Stimulated activated CD4-positive, alpha-beta T cell treated with anti-CD3 and anti-CD28 coated beads, Interleukin-15, amount 100 ng/mL, for 24 hours (primary cell): ENCODE measurements around the gene ALPL.
"Not testable (repeated sequence)": the region's sequence is repeated elsewhere in the genome, so short reads cannot be mapped to it uniquely, and the experiment has no call there.

ENCODE experiments used
- DNase-seq: peaks from one replicate; pipeline ENCODE4 v3.0.0-alpha.2; 2020

Gene ALPL

DNA sequence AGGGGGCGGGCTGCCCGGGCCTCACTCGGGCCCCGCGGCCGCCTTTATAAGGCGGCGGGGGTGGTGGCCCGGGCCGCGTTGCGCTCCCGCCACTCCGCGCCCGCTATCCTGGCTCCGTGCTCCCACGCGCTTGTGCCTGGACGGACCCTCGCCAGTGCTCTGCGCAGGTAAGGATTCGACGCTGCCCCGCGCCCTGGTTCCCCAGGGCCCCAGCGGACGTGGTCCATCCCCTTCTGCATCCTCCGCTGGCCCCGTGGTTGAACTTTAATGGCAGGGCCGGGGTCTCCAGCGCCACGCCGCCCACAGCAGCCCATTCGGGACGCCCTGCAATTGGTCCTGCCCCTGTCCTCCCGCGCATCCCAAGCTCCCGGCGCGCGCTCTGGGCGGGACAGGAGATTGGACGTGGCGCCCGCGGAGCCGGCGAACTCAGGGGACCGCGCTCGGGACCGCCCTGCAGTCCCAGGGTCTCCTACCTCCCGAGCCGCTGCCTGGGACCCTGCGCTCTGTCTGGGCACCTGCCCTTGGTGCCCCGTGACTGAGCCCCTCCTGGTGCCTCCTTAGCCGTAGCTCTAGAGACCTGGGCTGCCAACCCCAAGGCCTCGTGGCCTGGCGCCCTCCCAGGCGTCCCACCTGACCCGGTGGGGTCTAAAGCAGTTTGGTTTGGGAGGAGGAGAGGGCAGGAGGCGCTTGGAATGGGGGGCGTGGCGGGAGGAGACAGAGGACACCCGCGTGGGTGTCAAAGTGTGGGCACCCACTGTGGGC is at the start of gene ALPL:
TSS of gene ALPL (plus strand) at position 73 of the 762 bp plus-strand sequence. CDS start 44,659 bp downstream, outside the sequence.
- peak; percentile 11 for DNase-seq

DNA sequence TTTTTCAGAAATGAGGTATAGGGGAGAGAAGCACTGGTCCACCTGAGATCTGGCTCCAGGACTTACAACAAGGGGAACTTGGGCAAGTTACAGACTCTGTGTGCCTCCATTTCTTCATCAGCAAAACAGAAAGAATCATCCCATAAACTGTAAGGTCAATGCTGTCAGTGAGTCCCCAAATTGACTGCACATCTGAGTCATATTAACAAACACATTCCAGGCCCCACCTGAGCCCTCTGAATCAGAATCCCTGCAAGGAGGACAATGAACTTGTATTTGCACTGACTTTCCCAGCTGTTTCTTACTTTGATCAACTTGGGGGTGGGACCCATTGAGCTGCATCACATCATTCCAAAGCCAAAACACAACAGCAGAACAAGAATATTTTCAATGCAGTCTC is 44.1 kb upstream of the ALPL start:
- DNase-seq = not testable (repeated sequence)

DNA sequence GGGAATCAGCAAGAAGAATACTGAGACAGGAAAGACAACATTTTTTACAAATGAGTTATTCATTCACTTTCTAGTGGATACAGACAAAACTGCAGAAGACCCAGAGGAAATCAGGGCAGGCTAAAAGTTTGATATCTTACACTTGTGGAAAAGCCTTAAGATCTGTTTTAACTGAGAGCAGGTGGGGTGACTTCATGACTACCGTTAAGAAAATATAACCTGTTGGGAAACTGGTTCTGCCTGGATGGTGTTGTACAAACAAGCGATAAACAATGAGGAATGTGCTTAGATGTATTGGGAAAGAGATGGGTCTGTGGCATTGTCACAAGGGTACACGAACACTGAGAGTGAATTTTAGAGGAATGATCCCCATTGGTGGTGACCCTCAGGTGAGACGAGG is 41.3 kb upstream of the ALPL start:
- not testable (repeated sequence) for DNase-seq

DNA sequence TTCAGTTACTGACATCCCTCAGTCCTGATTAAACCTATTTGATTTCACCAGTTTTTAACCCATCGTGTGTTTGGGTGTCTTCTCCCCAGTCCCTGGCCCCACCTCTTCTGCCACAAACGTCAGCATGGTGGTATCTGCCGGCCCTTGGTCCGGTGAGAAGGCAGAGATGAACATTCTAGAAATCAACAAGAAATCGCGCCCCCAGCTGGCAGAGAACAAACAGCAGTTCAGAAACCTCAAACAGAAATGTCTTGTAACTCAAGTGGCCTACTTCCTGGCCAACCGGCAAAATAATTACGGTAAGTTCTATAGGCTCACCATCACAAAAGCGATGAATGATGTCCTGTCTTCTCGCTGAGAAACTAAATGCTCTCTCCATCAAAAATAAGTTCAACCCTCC is 40.6 kb upstream of the ALPL start:
- peak; percentile 36 for DNase-seq

DNA sequence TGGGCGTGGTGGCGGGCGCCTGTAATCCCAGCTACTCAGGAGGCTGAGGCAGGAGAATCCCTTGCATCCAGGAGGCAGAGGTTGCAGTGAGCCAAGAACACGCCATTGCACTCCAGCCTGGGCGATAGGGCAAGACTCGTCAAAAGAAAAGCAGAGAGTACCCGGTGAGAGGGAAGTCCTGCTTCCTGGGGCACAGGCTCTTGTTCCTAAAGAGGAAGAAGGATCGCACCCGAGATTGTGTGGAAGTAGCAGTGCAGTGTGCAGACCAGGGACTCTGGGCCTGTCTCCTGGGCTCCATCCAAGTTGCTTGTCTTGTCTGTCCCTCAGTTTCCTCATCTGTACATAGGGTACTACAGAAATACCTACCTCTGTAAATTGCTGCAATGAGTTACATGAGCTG is 39.6 kb upstream of the ALPL start:
- no peak for DNase-seq

DNA sequence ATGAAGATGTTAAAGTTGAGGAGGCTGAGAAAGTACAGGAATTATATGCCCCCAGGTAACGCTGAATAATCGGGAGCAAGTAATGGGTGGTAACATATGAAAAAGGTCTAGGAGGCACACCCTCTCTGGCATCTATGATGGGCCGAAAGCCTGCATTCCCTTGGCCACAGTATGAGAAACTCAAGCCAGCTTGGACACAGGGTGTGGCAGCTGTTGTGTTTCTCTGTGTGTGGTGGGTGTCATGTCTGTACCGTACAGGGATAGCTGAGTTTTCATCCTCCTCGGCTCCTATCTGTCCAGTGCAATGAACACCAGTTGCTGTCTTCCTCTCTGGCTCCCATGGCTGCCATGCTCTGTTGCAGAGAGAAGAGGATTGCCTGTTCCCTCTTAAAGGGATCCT is 36.4 kb upstream of the ALPL start:
- no peak for DNase-seq

DNA sequence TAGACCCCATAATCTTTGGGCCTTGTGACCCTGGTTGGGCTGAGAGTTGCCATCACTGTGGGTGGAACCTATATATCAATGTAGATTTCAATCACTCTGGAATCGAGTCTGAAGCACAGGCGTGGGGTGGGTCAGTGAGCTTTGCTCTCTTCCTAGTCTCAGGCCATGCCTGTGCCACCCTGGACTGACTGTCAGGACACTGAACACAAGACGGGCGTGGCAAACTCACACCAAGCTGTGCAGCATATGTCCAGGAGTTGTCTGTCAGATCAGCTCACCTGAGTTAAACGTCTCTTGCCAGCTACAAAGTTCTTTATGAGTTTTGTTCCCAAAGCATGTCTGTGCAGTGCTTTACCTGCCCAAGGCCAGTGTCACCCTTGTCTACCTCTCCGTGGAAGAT is 30.9 kb upstream of the ALPL start:
- no peak for DNase-seq

DNA sequence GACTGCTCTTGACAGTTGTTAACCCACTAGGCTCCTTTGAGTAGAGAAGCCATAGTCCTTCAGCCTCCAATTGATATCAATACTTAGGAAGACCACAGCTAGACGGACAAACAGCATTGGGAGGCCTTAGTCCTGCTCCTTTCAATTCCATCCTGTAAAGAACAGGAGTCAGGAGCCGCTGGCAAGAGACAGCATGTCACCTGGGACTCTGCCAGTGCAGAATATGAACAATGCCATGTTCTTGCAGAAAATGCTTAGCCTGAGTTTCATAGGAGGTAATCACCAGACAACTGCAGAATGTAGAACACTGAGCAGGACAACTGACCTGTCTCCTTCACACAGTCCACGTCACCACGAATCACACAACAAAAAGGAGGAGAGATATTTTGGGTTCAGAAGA is 25.3 kb upstream of the ALPL start:
- DNase-seq = not testable (repeated sequence)

DNA sequence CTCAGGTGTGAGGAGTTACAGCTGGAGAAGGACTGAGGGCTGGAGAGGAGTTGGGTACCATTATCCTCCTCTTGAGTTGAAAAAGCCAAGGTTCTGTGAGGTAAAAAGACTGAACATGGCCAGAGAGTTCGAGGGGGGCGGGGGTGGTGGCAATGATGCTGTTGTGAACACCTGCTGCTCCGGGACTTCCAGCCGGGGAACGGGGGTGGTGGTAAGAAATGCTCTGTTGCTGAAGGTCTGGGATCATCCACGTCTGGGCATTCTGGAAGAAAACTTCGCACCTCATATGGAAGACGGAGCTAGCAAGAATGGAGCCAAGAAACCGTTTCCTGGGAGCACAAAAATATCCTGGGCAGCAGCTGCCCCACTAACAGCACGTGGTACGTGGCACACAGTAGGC is 20.1 kb upstream of the ALPL start:
- DNase-seq = no peak

DNA sequence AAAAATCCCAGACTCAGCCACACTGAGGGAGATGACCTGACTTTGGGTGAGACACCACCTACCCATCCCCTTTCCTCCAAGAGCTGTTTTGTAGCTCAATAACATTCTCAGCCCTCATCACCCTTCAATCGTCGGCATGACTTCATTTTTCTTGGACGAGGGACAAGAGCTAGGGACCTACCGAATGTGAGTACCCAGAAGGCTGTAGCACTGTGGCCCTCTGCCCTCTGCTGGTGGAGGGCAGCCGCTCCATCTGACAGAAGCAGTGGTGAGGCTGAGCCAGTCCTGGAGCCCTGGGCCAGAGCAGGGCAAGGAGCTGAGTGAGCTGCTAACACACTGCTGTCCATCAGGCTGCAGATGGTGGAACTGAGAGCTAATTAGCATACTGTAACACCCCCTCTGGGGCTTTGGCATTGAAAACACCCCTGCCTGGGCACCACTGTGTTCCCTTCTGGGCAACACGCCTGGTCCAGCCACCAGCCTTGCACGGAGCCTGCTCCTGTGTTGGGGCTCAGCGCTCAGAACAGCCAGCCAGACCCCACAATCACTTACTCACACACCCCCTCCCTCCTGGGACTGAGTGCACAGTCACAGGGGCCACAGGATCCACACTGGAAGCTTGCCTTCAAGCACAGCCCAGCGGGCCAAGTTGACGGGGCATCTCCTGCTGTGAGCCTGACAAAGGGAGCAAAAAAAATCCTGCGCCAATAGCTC is 18.3 kb upstream of the ALPL start:
- peak; percentile 52 for DNase-seq

DNA sequence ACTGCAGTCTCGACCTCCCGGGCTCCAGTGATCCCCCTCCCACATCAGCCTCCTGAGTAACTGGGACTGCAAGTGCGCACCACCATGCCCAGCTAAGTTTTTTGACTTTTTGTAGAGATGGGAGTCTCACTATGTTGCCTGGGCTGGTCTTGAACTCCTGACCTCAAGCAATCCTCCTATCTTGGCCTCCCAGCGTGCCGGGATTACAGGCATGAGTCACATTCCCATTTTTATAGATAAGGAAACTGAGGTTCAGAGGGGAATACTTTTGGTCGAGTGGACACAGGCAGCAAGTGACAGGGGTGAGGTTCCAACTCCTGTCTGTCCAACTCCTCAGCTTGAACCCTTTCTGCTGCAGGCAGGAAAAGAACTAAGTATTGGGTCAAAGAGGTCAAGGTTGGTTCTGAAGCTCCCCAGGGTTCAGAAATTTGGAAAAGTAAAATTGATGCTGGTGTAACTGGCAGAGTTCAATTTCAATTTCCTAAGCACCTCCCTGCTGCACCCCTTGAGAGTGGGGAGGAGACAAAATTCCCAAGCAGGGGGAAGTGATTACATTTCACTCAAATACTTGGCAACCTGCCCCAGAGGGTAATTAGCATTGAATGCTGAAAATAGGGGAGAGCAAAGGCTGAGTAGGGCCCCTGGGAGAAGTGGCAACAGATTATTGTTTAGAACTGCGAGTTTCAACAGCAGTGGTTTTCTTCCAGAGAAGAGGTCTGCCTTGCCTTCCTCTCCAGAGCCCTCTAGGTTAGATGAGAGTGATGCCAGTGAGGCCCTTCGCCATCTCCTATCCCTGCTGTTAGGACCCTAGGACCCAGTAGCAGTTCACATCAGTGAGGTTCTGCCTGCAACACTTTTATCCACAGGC is 17.5 kb upstream of the ALPL start:
- no peak for DNase-seq

DNA sequence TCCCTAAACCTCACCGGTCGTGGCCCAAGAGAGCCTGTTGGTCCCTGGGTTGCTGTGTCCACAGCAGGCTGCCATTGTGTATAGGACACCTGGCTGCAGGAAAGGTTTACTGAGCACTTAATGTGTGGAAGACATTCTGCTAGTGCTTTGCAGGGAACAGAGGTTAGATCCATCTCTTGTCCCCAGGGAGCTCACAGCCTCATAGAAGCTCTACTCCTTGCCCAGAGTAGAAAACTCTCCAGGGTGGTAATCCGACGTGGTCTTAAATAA is 16.9 kb upstream of the ALPL start:
- no peak for DNase-seq

DNA sequence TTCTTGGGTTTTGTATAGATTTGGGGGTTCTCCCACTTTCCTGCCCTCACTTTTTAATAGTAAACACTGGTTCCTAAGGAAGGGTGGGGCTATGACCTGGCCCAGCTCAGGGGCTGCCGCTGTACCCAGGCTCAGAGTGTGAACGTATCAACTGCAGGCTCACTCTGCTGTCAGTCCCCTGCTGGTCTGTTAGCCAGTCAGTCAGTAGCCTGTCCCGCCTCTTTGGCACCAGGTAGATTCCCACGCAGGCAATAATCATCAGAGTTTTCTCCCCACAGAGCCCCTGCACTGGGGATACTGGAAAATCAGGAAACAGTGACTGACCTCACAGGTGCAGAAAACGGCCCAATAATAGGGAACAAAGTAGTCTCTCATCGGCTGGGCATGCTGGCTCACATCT is 15.0 kb upstream of the ALPL start:
- no peak for DNase-seq

DNA sequence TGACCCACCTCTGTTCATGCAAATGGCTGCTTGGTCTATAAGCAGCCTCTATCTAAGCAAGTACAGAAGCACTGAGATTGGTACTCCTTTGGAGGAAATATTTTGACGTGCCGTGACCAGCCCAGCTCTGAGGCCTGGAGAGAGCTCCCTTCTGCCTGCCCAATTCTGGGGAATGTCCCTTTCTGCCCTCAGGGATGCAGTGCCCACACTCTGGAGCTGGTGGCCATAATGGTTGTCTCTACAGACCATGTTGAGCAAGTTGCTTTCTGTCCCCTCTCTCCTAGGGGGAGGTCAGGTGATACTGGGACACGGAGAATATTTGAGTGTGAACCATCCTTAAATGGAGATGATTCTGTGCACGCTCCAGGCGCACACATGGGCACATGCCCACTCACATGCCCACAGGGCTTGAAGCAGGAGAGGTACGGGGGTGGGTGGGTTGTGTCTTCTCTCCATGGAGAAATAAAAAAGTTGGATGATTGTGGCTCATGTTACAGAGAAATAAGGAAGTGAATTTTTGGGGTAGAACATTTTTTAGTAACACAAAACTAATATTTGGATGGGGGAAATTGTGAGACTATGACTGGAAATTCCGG is 13.9 kb upstream of the ALPL start:
- no peak for DNase-seq

DNA sequence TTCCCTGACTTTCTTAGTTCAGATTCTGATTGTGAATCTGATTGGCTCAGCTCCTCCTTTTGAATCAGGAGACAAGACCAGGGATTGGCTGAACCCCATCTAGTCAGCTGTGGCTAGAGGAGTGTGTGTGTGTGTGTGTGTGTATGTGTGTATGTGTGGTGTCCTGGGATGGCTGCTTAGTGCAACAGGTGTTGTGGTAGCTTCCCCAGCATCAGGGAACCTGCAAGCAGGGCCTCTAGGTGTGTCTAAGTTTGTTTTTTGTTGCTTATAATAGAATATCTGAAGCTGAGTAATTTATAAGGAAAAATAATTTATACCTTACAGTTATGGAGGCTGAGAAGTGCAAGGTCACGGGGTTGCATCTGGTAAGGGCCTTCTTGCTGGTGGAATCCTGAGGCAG is 13.2 kb upstream of the ALPL start:
- DNase-seq = no peak

DNA sequence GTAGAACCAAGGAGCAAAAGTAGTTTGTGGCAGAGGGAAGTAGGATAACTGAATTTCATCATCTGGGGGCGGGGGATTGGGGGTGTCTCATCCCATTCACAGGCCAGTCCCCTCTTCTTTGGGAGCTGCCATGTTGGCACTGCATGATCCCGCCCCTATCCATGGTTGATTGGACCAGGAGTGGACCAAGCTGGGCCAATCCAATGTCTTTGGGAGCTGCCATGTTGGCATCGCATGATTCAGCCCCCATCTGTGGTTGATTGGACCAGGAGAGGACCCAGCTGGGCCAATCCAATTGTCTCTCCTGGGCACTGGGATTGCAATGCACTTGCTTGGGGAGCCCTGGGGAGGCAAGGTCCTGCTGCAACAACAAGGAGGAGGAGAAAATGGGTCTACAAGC is 12.3 kb upstream of the ALPL start:
- DNase-seq = no peak

DNA sequence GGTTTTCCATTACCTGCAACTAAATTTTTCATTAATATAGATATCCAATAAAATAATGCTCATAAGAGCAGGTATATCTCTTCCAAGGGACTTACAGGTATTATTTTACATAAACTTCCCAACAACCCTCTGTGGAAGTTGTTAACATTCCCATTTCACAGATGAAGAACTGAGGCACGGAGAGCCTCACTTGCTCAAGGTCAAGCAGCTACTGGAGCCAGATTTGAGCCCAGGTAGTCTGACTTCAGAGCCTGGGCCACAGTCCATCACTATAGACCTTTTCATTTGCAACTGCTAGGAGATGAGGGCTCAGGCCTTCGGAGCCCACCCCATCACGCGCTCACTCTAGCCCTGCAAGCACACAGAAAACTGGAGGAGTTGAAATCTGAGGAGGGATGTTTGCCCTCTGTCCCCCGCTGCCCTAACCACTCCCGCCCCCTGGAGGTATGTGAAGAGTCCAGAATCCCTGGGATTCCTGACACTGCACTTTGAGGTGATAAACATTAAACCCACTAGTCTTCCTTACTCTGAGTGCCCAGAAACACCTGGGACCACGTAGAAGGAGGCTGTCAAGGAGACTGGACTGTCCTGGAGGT is 11.7 kb upstream of the ALPL start:
- no peak for DNase-seq

DNA sequence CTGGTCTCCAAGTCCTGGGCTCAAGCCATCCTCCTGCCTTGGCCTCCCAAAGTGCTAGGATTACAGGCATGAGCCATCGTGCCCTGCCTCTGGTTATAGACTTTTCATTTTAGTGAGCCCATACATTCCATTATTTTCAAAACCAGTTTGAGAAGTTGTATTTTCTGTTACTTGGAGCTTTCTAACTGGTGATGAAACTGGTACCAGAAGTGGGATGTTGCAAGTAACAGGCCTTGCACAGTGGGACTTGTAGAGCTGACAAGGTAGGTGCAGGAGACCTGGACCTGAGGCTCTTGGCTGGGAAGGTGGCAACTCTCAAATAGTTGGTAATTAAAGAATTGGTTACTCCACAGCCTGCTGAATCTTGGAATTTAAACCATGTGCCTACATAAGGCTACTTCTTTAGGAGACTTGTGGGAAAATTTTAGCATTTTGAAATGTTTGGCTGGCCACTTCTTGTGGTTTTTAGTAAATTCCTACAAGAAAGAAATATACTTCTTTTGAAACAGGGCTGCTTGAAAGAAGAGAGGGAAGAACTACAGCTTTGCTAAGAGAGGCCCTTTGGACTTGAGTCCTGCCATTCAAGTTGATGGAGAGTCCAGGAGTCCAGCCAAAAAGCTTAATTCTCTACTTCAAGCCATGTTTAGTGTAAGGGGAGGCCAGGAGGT is 9.8 kb upstream of the ALPL start:
- no peak for DNase-seq

DNA sequence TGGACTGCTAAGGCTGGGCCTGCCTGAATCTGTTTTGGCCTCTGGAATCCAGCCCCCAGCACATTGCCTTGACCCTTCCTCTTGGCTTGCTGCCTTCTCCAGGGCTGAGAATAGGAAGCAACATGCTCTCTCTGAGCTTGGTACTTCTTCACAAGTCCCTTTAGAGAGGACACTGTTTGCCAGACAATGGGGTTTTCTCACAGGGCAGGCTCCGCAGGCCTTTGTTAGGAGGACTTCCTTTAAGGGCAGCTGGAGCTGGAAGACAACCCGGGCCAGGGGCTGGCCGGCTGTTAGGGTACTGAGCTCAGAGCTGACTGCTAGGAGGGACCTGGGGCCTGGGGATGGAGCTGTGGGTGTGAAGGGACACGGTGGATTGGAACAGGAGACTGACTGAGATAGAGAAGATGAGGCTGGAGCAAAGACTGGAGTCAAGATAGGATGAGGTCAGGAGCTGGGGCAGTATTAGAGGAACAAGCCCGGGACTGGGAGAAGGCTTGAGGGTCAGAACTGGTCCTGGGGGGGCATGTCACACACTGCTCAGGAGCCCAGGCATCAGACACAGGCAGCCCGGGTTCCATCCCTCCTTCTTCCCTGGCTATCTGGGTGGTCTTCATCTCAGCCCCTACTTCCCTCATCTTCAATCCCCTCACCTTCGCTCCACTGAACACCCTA is 5.4 kb upstream of the ALPL start:
- DNase-seq = no peak

DNA sequence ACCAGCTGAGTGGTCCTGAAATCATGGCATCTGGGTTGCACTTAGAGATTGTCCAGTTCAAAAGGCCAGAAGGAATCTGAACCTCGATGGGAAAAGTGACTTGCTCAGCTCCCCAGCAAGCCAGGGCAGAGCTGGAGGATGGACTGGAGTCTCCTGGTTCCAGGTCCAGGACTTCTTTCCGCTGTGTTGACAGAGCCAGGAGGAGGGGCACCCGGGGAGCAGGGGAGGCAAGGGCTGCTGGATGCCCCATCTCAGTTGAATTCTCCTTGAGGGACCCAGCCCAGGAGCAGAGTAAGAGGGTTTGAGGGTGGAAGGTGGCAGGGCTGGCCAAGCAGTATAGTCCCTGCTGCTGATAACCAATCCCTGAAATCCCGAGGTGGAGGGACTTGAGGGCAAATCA is 2.4 kb upstream of the ALPL start:
- DNase-seq = no peak

DNA sequence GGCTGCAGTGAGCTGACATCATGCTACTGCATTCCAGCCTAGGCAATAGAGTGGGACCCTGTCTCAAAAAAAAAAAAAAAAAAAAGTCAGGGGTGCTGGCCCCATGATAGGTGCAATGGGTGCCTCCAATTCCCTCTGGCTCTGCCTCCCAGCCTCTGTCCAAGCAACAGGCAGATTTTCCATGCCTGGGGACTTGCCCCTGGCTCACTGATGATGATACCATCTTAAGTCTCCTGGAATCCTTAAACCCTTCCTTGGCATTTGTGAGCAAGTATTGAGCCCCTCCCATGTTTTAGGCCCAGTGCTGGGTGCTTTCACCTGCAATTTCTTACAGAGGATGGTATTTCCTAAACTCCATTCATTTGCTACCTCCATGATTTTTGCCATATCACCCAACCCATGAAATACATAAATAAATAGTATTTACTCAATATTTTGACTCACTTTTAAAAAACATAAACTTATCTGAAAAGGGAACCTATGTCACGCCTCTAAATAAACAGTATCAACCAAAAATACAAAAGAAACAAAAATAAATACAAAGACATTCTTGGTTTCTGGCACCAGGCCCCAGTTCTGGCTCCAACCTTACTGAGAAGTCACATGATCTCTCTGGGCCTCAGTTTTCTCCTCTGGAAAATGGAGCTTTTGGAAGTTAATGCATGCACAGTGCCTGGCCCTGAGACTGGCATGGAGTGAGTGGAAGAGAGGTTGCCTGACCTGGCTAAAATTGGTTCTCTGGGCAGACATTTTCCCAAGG is 1.5 kb upstream of the ALPL start:
- DNase-seq = no peak
